HL-60/S4 treated with phorbol 12-myristate 13-acetate at 8.2 ng/mL for 4 days and 3 days (cell line): ENCODE measurements around the gene PDS5A.
"Not testable (repeated sequence)": the region's sequence is repeated elsewhere in the genome, so short reads cannot be mapped to it uniquely, and the experiment has no call there.

Source experiments
- in situ Hi-C: fragments of 300-500 bp; cut with MboI; formaldehyde crosslinking; loops from 2 replicates; pipeline ENCODE4 v1.15.0; 2022; ENCODE audit warnings: low sequenced_read_pairs

Gene PDS5A

DNA sequence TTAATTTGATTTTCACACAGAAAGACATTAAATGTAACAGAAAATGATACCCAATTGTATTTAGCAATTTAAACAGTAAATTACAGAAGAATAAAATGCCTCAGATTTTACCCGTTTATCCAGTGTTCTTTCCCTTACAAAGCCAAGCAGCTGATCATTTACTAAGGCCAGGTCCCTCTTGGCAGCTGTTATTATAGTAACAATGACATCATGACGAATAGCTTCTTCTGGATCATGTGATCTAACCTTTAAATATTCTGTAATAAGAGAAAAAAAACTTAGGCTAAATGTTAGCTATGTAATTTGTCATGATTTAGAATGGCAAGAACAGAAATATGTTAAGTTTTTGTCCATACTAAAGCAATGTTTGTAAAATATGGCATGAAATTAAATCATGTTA is 69.4 kb downstream of the PDS5A start:
- in situ Hi-C loops: no loop called here

GRCh38 chr4:39905656-39906055 is 72.1 kb downstream of the PDS5A start:
- in situ Hi-C loops: no loop called here

DNA sequence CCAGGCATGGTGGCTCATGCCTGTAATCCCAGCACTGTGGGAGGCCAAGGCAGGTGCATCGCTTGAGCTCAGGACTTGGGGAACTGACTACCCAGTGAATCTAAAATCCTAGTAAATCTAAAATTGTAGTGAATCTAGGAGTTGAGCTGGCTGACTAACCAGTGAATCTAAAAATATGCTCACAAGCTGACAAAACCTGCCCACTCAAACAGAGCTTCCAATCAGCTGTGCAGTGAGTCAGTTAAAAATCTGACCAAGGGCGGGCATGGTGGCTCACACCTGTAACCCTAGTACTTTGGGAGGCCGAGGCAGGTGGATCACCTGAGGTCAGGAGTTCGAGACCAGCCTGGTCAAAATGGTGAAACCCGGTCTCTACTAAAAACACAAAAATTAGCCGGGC is 72.7 kb downstream of the PDS5A start:
- in situ Hi-C loops: not testable (repeated sequence)

- in situ Hi-C loops: no loop called here
Measured at GRCh38 chr4:39900966-39901365, 76.7 kb downstream of the PDS5A start.

DNA sequence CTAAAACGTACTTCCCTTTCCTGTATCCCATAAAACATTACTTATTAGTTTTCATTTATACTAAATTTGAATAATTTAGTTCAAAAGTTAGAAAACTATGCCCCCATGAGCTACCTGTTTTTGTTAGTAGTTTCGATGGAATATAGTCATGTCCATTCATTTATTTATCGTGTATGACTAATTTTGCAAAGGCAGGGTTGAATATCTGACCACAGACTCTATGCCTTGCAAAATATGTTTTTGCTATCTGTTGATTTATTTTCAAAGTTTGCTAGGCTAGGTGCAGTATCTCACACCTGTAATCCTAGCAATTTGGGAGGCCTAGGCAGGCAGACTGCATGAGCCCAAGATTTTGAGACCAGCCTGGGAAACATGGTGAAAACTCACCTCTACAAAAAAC is 78.4 kb downstream of the PDS5A start:
- in situ Hi-C loops: no loop called here

DNA sequence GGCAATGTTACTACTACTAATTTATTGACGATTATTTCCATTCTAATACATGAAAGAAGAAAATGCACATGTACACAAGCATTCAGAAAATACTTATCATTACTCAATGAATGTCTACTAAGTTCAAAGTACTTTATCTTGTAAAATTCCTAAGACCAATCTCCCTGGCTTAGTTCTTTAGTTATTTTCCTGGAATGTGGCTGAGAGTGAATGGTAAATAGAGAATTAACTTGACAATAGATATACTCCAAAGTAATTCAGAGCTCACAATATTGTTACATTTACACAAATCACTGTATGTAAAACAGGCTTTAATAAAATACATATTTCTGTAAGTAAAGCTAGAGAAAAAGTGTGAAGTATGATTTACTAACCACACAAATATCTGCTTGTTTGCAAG is 79.7 kb downstream of the PDS5A start:
- in situ Hi-C loops: no loop called here

GRCh38 chr4:39893693-39894072 is 84.0 kb downstream of the PDS5A start:
- in situ Hi-C loops: no loop called here

DNA sequence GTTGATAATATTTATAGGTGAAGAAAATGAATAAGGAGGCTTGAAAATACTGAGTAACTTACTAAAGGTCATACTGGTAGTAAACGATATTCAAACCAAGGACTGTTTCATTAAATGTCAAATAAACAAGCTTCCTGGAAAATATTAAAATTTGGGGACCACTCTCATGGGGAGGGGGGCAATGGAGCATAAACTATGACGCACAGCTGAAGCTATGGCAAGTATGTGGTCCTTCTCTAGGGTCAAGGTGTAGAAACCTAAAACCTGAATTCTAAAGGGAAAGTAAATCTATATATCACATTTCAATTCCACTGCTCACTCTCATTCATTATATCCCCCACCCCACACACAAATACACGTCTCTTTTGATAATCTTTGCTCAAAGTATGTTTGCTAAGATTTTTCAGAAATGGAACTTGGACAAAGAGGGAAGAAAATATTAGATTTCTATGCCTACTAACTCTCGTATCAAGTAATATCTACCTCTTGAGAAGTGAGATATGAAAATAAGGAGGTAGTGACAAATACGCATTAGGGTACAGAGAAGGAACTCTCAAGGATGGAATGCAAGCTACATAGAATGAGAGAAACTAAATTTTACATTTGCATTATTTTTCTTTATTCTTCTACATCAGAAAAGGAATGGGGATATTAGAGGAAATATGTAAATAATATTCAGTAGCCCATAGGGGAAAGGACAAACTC is 84.6 kb downstream of the PDS5A start:
- in situ Hi-C loops: no loop called here

DNA sequence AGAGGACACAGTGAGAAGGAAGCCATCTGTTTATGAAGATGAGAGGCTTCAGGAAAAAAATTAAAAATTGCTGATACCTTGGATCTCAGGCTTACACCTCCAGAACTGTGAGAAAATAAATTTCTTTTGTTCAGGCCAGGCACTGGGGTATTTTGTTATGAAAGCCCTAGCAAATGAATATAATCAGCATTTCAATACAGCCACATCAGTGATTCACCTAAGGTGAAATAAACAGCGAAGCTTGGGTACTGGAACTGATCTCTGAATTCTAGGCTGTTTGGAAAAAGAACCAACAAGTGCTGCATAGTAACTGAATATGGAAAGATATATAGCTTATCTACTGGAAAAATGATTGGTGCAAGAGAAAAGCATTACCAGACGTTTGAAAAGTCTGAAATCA is 88.5 kb downstream of the PDS5A start:
- in situ Hi-C loops: no loop called here

DNA sequence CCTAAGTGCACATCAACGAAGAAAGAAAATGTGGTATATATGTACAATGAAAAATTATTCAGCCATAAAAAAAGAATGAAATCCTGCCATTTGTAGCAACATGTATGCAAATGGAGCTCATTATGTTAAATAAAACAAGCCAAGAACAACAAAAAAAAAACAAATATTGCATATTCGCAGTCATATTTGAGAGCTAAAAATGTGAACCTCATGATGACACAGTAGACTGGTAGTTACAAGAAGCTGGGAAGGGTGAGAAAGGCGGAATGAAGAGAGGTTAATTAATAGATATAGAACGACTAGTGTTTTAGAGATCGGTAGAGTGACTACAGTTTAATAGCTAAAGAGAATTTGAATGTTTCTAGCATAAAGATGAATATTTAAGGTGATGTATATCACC is 89.2 kb downstream of the PDS5A start:
- in situ Hi-C loops: no loop called here

DNA sequence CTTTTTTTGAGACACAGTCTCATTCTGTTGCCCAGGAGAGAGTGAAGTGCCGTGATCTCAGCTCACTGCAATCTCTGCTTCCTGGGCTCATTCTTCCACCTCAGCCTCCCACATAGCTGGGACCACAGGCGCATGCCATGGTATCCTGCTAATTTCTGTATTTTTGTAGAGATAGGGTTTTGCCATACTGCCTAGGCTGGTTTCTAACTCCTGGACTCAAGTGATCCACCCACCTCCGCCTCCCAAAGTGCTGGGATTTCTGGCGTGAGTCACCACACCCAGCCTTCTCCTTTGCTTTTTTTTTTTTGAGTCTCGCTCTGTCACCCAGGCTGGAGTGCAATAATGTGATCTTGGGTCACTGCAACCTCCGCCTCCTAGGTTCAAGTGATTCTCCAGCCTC is 94.1 kb downstream of the PDS5A start:
- in situ Hi-C loops: no loop called here

DNA sequence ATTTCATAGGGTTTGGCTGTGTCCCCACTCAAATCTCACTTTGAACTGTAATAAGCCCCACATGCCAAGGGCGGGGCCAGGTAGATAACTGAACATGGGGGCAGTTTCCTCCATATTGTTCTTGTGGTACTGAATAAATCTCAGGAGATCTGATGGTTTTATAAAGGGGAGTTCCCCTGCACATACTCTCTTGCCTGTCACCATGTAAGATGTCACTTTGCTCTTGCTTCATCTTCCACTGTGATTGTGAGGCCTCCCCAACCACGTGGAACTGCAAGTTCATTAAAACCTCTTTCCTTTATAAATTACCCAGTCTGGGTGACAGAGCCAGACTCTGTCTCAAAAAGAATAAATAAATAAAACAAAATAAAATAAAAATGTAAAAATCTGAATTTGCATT is 95.9 kb downstream of the PDS5A start:
- in situ Hi-C loops: no loop called here

DNA sequence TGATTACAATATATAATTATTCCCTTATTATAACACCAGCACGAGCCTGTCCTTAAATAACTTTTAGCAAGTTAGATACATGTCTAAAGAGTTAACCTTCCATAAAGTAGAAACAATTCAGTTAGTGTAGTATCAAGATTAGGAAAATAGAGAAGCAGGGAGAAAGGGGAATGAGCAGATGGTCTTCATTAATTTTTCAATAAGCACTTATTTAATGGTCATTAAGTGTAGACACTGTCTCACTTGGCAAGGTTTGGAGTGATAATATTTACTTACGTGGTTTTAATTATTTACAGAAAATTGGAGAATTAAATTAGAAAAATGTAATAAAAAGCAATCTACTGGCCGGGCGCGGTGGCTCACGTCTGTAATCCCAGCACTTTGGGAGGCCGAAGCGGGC is 99.7 kb downstream of the PDS5A start:
- in situ Hi-C loops: no loop called here

DNA sequence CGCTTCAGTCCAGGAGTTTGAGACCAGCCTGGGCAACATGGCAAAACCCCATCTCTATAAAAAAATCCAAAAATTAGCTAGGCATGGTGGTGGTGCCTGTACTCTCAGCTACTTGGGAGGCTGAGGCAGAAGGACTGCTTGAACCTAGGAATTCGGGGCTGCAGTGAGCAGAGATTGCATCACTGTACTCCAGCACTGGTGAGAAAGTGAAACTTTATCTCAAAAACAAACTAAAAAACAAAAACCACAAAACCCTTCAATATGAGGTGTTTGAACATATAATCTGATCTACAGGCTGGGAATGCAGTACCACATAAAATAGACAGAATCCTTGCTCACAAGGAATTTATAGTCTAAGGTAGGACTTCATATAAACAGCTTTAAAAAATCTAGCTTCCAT is 103.9 kb downstream of the PDS5A start:
- in situ Hi-C loops: no loop called here

DNA sequence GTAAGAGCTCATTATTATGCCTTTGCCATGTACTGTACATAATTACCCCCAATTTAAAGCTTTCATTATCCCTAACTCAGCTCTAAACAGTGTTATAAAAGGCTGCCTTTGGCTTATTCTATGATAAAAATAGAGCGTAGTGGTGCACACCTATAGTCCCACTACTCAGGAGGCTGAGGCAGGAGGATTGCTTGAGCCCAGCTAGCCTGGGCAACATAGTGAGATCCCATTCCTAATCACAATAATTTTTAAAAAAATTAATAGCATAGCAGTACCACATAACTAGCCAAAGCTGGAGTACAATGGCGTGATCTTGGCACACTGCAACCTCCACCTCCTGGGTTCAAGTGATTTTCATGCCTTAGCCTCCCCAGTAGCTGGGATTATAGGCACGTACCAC is 112.4 kb downstream of the PDS5A start:
- in situ Hi-C loops: no loop called here

DNA sequence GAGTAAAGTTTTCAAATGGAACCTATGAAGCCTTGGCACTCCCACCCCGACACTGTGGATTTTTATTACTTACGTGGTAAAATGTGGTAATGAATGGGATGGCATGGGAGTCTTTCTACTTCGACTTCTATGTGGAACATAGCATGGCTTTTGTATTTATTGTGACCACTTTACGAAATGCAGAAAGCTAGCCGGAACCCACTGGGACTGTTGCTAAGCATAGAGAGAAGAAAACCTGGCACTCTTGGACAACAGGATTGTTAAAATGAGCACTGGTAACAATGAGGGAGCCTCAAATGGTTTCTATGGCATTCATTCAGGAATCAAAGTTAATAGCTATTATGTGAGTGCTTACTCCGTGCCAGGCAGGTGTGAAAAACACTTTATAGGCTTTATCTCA is 113.3 kb downstream of the PDS5A start:
- in situ Hi-C loops: no loop called here

DNA sequence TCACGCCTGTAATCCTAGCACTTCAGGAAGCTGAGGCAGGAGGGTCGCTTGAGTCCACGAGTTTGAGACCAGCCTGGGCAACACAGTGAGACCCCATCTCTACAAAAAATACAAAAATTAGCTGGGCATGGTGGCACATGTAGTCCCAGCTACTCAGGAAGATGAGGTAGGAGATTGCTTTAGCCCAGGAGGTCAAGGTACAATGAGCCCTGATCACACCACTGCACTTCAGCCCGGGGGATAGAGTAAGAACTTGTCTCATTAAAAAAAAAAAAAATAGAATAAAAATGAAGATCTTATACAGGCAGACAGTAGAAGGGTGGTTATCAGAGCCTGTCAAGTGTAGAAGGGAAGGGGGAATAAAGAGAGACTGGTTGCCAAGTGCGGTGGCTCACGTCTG is 116.9 kb downstream of the PDS5A start:
- in situ Hi-C loops: no loop called here

DNA sequence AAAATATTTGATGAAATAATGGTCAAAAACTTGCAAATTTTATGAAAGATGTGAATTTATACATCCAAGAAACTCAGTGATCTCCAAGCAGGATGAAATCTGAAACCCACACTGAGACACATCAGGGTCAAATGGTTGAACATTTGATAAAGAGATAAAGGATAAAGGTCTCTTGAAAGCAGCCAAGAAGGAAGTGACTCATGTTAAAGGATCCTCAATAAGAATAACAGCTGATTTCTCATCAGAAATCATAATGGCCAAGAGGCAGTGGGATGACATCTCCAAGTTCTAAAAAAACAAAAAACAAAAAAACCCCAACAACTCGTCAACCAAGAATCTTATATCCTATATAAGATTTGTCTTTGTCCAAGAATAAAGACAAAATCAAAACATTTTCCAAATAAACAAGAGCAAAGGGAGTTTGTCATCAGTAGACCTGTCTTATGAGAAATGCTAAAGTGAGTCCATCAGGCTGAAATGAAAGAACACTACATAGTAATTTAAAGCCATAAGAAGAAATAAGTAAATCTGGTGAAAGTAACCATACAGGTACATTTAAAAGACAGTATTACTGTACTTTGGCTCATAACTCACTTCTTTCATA is 121.7 kb downstream of the PDS5A start:
- in situ Hi-C loops: no loop called here

DNA sequence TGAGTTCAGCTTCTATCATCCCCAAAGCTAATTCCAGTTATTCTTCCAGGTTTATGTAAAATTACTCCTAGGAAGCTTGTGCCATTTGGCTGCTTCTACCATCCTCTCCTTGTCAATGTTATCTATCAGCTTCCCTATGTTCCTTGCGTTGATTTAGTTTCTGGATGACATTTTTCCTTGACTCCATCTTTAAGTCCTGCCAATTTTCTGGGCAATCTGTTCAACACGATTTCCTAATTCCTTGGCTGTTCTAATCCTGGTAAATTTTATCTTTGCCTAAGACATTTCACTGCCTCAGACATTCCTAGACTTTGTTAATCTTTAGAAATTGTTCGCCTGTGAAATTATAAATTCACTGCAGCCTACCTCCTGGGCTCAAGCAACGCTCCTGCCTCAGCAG is 125.1 kb downstream of the PDS5A start:
- in situ Hi-C loops: no loop called here

DNA sequence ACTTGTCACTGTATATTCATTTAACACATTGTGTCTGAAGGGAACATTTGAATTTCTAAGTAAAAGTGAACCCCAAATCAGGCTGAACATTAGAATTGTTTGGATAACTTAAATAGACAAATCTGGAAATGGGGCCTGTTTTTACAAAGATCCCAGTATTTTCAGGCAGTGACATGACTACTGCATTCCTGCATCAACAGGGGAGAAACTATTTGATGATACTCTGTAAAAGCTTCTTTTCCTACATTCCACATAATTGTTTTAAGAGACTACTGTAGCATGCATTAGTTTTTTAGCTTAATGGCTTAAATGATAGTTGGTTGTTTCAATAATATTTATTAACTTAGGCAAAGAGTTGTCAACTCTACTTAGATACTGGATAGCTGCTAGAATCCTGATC is 127.0 kb downstream of the PDS5A start:
- in situ Hi-C loops: no loop called here

DNA sequence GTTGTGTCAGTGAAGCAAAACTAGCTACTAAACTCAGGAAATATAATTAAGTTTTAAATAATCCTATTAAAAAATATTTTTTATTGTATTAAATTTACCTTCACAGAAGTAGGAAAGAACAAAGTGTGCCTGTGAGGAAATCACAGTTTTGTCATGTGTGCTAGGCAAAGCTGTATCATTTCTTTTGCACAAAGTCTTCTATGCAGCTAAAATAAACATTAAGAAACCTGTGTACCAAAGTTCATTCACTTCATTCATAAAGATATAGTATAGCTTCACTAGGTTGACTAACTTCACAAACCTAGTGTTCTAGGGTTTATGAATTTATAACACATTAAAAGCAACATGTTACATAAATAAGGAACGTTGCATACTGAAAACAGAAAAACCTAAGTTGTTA is 131.0 kb downstream of the PDS5A start:
- in situ Hi-C loops: no loop called here

DNA sequence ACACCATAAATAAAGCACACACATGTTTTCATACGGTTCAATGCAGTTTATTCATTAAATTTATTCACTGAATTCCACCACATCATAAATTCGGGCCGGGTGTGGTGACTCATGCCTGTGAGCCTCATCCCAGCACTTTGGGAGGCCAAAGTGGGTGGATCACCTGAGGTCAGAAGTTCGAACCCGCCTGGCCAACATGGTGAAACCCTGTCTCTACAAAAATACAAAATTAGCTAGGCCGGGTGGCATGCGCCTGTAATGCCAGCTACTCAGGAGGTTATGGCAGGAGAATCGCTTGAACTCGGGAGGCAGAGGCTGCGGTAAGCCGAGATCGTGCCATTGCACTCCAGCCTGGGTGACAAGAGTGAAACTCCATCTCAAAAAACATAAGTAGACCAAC is 131.6 kb downstream of the PDS5A start:
- in situ Hi-C loops: no loop called here

DNA sequence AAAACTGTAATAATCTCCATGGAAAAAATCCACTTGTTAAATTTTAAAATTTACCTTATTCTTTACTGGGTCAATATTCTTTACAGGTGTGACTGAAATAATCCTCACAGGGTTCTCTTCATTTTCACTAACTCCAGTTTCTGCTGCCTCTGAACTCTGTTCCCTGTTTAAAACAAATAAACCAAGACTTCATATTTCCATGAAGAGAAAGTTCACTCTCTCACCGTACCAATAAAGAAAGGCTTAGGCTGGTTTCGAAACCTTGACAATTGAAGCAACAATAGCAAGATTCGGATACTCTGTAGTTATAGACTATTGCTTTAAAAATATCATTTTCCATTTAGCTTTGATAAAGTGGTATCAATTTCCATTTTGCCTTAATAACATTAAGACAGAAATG is 135.8 kb downstream of the PDS5A start:
- in situ Hi-C loops: no loop called here
